Smooth muscle cell (in vitro differentiated cells): ENCODE measurements around the gene FLT4. TPM values are rescaled to one million over a fixed set of nuclear protein-coding genes. Genes with fewer than 3 reads are reported as not detected.

Source experiments
- DNase-seq: peaks from one replicate; lab custom pipeline; 2025; ENCODE audit not compliant: unreplicated experiment; lab: John Stamatoyannopoulos, UW
- H2AFZ ChIP-seq: fragments of 200-600 bp; sonication (generic); 2 replicates; pipeline ENCODE4 v1.6.0; 2016; ENCODE audit warnings: antibody characterized with exemption, low read depth, mild to moderate bottlenecking
- H3F3A ChIP-seq: fragments of 200-600 bp; sonication (generic); 2 replicates; pipeline ENCODE4 v1.6.0; 2017; ENCODE audit warnings: antibody characterized with exemption, low read depth
- H3K27ac ChIP-seq: fragments of 200-600 bp; sonication (generic); 2 replicates; pipeline ENCODE4 v1.5.1; 2016; ENCODE audit warnings: low read depth, mild to moderate bottlenecking
- H3K27me3 ChIP-seq: fragments of 200-600 bp; sonication (generic); 2 replicates; pipeline ENCODE4 v1.6.1; 2016; ENCODE audit warnings: low read depth, mild to moderate bottlenecking
- H3K36me3 ChIP-seq: fragments of 200-600 bp; sonication (generic); 2 replicates; pipeline ENCODE4 v1.5.1; 2016; ENCODE audit warnings: low read depth
- H3K4me1 ChIP-seq: fragments of 200-600 bp; sonication (generic); 2 replicates; pipeline ENCODE4 v1.5.1; 2016; ENCODE audit warnings: low read depth
- H3K4me2 ChIP-seq: fragments of 200-600 bp; sonication (generic); 2 replicates; pipeline ENCODE4 v1.6.0; 2016; ENCODE audit warnings: mild to moderate bottlenecking
- H3K4me3 ChIP-seq: fragments of 200-600 bp; sonication (generic); 2 replicates; pipeline ENCODE4 v1.5.1; 2016; ENCODE audit warnings: mild to moderate bottlenecking
- H3K79me2 ChIP-seq: fragments of 200-600 bp; sonication (generic); 2 replicates; pipeline ENCODE4 v1.6.0; 2016; ENCODE audit warnings: low read depth, mild to moderate bottlenecking
- H3K9ac ChIP-seq: fragments of 200-600 bp; sonication (generic); 2 replicates; pipeline ENCODE4 v1.6.0; 2016; ENCODE audit warnings: low read depth
- H3K9me3 ChIP-seq: fragments of 200-600 bp; sonication (generic); replicated peaks from 2 replicates; pipeline ENCODE4 v1.5.1; 2016; ENCODE audit warnings: low read depth
- H4K20me1 ChIP-seq: fragments of 200-600 bp; sonication (generic); 2 replicates; pipeline ENCODE4 v1.6.0; 2016; ENCODE audit warnings: low read depth
- WGBS: methylation state at CpG from one replicate; pipeline ENCODE4 v1.1.7; 2016; ENCODE audit warnings: low lambda C conversion rate; 5-methylcytosine and 5-hydroxymethylcytosine counted together
- polyA plus RNA-seq: library from polyadenylated mRNA; unstranded; fragments of >200 nt; fragmentation: Nextera tagmentation; extraction: Ambion mirVana; gene quantifications from 2 replicates; pipeline ENCODE4 v1.2.1, GENCODE V29; 2016
- total RNA-seq: library from RNA; depleted of rRNA; stranded (reverse); fragments of >200 nt; gene quantifications from 2 replicates; pipeline ENCODE4 v1.2.3, GENCODE V29; 2014
- TF ChIP-seq, protein P1 (sequence below): fragments of 200-600 bp; sonication (generic); IDR thresholded peaks from 2 replicates; pipeline ENCODE4 v1.5.1; 2017; ENCODE audit warnings: borderline replicate concordance, mild to moderate bottlenecking, antibody characterized with exemption; ENCODE audit not compliant: insufficient read depth, poor library complexity, severe bottlenecking

The FLT4 gene
- total RNA-seq = not detected in 2 replicates
- 0.56 TPM in 1 of 2 replicates, not detected in the other for polyA plus RNA-seq

DNA sequence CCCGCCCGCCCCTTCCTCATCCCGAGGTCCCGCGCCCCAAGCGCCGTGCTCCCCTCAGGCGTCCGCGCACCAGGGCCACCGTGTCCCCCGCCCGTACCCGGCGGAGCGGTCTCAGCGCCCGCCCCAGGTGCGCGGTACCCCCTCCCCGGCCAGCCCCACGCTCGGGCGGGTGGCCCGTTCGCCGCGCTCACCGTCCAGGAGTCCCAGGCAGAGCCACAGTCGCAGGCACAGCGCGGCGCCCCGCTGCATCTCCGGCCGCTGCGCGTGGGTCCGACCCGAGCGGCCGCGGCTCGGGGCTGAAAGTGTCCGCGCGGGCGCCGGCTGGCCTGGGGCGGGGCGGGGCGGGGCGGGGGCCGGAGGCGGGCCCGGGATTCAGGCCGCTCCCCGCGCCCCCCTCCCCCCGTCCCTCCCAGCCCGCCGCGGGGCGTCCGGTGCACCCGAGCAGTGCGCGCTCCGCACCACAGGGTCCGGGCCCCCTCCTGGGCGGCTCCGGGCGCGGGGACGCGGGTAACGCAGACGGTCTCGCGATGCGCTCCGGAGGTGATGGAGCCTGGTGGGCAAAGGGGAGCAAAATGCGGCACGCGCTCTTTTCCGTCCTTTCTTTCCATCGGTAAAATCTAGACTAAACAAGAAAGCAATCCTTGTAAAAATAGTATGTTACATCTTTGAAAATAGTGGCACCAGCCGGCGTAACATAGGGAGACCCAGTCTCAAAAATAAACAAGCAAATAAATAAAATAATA is at the start of gene FLT4:
Gene FLT4, minus strand, starts transcription at position 304 of the 743 bp plus-strand sequence. Its CDS starts 55 bp downstream, at position 249.
- Histone ChIP-seq H3K4me3 (peak within 1 kb of the TSS; percentile 47), H3K36me3 (no peaks in the 10 kb centered on the region), H3F3A (no peaks in the 10 kb centered on the region), H3K27ac (no peak within 1 kb of the TSS), H3K4me1 (peaks cover 9% of the 10 kb centered on the region), H3K9me3 (no peaks in the 10 kb centered on the region), H2AFZ (no peak within 1 kb of the TSS), H3K4me2 (peak within 1 kb of the TSS; percentile 83), H3K27me3 (peaks cover 83% of the 10 kb centered on the region), H3K9ac (no peak within 1 kb of the TSS), H4K20me1 (no peaks in the 10 kb centered on the region), H3K79me2 (no peaks in the 10 kb centered on the region)
- TF ChIP-seq, protein P1, sequence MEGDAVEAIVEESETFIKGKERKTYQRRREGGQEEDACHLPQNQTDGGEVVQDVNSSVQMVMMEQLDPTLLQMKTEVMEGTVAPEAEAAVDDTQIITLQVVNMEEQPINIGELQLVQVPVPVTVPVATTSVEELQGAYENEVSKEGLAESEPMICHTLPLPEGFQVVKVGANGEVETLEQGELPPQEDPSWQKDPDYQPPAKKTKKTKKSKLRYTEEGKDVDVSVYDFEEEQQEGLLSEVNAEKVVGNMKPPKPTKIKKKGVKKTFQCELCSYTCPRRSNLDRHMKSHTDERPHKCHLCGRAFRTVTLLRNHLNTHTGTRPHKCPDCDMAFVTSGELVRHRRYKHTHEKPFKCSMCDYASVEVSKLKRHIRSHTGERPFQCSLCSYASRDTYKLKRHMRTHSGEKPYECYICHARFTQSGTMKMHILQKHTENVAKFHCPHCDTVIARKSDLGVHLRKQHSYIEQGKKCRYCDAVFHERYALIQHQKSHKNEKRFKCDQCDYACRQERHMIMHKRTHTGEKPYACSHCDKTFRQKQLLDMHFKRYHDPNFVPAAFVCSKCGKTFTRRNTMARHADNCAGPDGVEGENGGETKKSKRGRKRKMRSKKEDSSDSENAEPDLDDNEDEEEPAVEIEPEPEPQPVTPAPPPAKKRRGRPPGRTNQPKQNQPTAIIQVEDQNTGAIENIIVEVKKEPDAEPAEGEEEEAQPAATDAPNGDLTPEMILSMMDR = no peak
- 2% methylated on average over 32 of the region's 89 CpGs for WGBS
- no peak for DNase-seq

DNA sequence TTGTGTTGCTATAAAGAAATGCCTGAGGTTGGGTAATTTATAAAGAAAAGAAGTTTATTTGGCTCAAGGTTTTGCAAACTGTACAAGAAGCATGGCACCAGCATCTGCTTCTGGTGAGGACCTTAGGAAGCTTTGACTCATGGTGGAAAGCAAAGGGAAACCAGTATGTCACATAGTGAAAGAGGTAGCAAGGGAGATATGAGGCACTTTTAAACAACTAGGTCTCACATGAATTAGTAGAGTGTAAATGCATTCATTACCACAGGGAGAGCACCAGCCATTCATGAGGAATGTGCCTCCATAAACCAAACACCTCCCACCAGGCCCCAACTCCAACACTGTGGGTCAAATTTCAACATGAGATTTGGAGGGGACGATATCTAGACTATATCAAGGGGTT is 49.6 kb upstream of the FLT4 start:
- no peaks in the 10 kb centered on the region for H3F3A ChIP-seq
- H3K27me3 ChIP-seq = no peaks in the 10 kb centered on the region
- H3K4me2 ChIP-seq = no peak overlapping the region
- WGBS = 96% methylated on average over 1 of the region's 1 CpG
- H3K79me2 ChIP-seq = no peaks in the 10 kb centered on the region
- H3K27ac ChIP-seq = no peak overlapping the region
- no peak overlapping the region for H3K4me3 ChIP-seq
- H2AFZ ChIP-seq = no peak overlapping the region
- no peaks in the 10 kb centered on the region for H3K4me1 ChIP-seq
- TF ChIP-seq, protein P1 = no peak
- no peak for DNase-seq
- H3K36me3 ChIP-seq = no peaks in the 10 kb centered on the region
- no peak overlapping the region for H3K9ac ChIP-seq
- no peaks in the 10 kb centered on the region for H3K9me3 ChIP-seq
- H4K20me1 ChIP-seq = no peaks in the 10 kb centered on the region

DNA sequence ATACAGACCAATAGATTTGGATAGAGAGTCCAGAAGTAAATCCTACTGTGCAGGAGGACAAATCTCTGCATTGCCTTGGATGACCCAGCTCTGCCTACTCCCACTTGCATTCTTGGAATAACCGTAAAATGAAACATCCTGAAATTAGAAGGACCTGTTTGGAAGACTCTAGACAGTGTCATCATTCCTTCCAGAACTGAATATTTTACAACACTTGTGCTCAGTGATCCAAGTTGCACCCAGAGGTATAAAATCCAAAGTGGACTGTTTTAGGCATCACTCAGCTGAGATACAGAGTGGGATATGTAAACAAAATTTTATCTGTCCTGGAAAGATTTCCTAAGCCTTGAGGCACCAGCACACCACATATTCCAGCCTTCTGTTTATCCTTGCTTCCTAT is 46.7 kb upstream of the FLT4 start:
- H3K4me1 ChIP-seq = no peaks in the 10 kb centered on the region
- H2AFZ ChIP-seq = no peak overlapping the region
- TF ChIP-seq, protein P1 = no peak
- no peak overlapping the region for H3K4me3 ChIP-seq
- no peak overlapping the region for H3K27ac ChIP-seq
- WGBS = 33% methylated on average over 1 of the region's 1 CpG
- no peaks in the 10 kb centered on the region for H3K9me3 ChIP-seq
- H4K20me1 ChIP-seq = no peaks in the 10 kb centered on the region
- no peak overlapping the region for H3K9ac ChIP-seq
- no peaks in the 10 kb centered on the region for H3F3A ChIP-seq
- no peak overlapping the region for H3K4me2 ChIP-seq
- H3K79me2 ChIP-seq = no peaks in the 10 kb centered on the region
- peaks cover 23% of the 10 kb centered on the region for H3K27me3 ChIP-seq
- no peaks in the 10 kb centered on the region for H3K36me3 ChIP-seq
- no peak for DNase-seq

DNA sequence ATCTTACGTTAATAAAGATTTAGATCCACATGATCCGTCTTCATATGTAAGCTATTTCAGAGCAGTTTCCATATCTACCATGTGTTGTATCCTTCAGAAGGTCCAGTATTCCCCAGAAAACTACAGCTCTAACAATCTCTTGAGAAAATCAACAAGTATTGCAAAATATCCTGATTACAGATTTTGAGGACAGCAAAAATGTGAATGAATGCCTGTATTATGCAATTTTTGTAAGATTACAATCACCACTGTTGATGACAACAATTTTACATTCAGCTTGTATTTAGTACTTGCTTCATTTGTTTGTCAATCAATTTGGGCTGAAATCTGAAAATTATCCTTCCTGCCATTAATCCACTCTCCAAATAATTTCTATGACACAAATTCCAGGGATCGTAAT is 43.0 kb upstream of the FLT4 start:
- Histone ChIP-seq H3K4me2 (no peak overlapping the region), H3K4me1 (peaks cover 9% of the 10 kb centered on the region), H2AFZ (no peak overlapping the region), H3K9ac (no peak overlapping the region), H3K27ac (no peak overlapping the region), H3F3A (no peaks in the 10 kb centered on the region), H3K36me3 (no peaks in the 10 kb centered on the region), H3K4me3 (no peak overlapping the region), H3K9me3 (no peaks in the 10 kb centered on the region), H3K27me3 (peaks cover 23% of the 10 kb centered on the region), H4K20me1 (no peaks in the 10 kb centered on the region), H3K79me2 (no peaks in the 10 kb centered on the region)
- TF ChIP-seq, protein P1 = no peak
- WGBS = 80% methylated on average over 3 of the region's 3 CpGs
- no peak for DNase-seq
